Hypothalamus (tissue), 51 donors: Measurements from ENCODE around the gene FOXK1.
"Not testable (repeated sequence)": the region's sequence is repeated elsewhere in the genome, so short reads cannot be mapped to it uniquely, and the experiment has no call there.

ENCODE experiments used
- DNase-seq, 51 donors: peaks; one replicate each; lab custom pipeline; 2025; lab: John Stamatoyannopoulos, UW

FOXK1 gene

GRCh38 chr7:4794171-4794570 is 112.1 kb downstream of the FOXK1 start:
- not testable (repeated sequence) for DNase-seq

- no peak for DNase-seq
These were observed 112.7 kb downstream of the FOXK1 start for GRCh38 chr7:4794591-4795350.

GRCh38 chr7:4796453-4796852 is 114.4 kb downstream of the FOXK1 start:
- peak in 1 of 51 donors; percentile 25 for DNase-seq

- peak in 29 of 51 donors; percentile 6 to 71 (median 31) for DNase-seq
These were observed 116.0 kb downstream of the FOXK1 start for GRCh38 chr7:4797858-4798705.

GRCh38 chr7:4798706-4799235 is 116.7 kb downstream of the FOXK1 start:
- no peak for DNase-seq

- no peak for DNase-seq
These were observed 117.6 kb downstream of the FOXK1 start for GRCh38 chr7:4799508-4800268.

- DNase-seq, result no peak
These were observed 118.4 kb downstream of the FOXK1 start for GRCh38 chr7:4800487-4800886.

GRCh38 chr7:4800926-4801838 is 119.1 kb downstream of the FOXK1 start:
- no peak for DNase-seq

- DNase-seq, result no peak
These were observed 119.7 kb downstream of the FOXK1 start for GRCh38 chr7:4801839-4802231.

GRCh38 chr7:4802577-4802976 is 120.5 kb downstream of the FOXK1 start:
- not testable (repeated sequence) for DNase-seq

GRCh38 chr7:4803397-4804241 is 121.5 kb downstream of the FOXK1 start:
- no peak for DNase-seq

- no peak for DNase-seq
These were observed 123.3 kb downstream of the FOXK1 start for GRCh38 chr7:4805110-4805983.

- DNase-seq, result no peak
These were observed 123.8 kb downstream of the FOXK1 start for GRCh38 chr7:4805984-4806300.

GRCh38 chr7:4806983-4807597 is 125.0 kb downstream of the FOXK1 start:
- DNase-seq, result no peak

- no peak for DNase-seq
These were observed 125.5 kb downstream of the FOXK1 start for GRCh38 chr7:4807598-4808016.

- no peak for DNase-seq
These were observed 125.9 kb downstream of the FOXK1 start for GRCh38 chr7:4808026-4808425.

GRCh38 chr7:4808565-4808964 is 126.5 kb downstream of the FOXK1 start:
- DNase-seq, result no peak
